Measurements from ENCODE around the gene TAF7. TPM values are rescaled to one million over a fixed set of nuclear protein-coding genes. Genes with fewer than 3 reads are reported as not detected.
"Not testable (repeated sequence)": the region's sequence is repeated elsewhere in the genome, so short reads cannot be mapped to it uniquely, and the experiment has no call there.

TAF7 gene
- total RNA-seq, 4 donors from 2014 or later, result 41.9 to 62.5 (median 50.3) TPM

DNA sequence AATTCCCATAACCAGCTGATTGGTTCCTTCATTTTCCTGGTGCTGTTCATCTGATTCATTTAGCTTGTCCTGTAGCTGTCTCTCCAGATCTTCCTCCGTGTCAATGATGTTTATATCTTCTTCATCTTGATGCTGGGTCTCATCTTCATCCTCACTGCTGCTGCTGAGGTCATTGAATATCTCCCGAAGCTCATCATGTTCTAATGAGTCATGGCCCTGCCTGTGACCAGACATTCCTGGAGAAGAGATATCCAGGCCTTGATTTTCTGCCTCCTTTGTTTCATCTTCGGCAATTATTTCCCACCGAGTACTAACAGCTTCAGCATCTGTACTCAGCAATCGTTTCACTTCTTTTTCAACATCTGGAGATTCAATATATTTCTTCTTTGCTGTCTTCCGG, 1.4 kb downstream of the TAF7 start:
- peaks cover 0 to 12% (median 4%) of the 10 kb centered on the region in 4 donors for H3K4me1 ChIP-seq
- in situ Hi-C loops (cut with MboI; ENCODE audit: low pct_ligation_motif_present in 1 of 4, low pct_unique_long_range_greater_than_20kb in 1 of 4, low sequenced_read_pairs in 3 of 4) (loop anchor here in 1 of 4 donors (25.0 kb wide), 1 partner anchor 243 kb away; no protein-coding TSS in a partner anchor), intact Hi-C loops (cut with DNase I; ENCODE audit: low total_unique reads) (no loop called here)
- WGBS, 2 donors (ENCODE audit: low coverage in 1 of 2), result 99 to 100% methylated on average over 6 of the region's 6 CpGs
- H3K27ac ChIP-seq, result no peak overlapping the region
- H3K27me3 ChIP-seq, result no peaks in the 10 kb centered on the region
- peaks cover 0 to 50% (median 22%) of the 10 kb centered on the region in 4 donors for H3K36me3 ChIP-seq
- peaks cover 66 to 76% of the 10 kb centered on the region in 2 donors for H3K9me3 ChIP-seq
- DNase-seq, result no peak
- H3K4me3 ChIP-seq, result peak overlapping the region in 1 of 4 donors; percentile 80
- TF ChIP-seq EP300 (IDR thresholded peaks at IDR 0.05; ENCODE audit: low read depth), result no peak
- TF ChIP-seq, protein P1, sequence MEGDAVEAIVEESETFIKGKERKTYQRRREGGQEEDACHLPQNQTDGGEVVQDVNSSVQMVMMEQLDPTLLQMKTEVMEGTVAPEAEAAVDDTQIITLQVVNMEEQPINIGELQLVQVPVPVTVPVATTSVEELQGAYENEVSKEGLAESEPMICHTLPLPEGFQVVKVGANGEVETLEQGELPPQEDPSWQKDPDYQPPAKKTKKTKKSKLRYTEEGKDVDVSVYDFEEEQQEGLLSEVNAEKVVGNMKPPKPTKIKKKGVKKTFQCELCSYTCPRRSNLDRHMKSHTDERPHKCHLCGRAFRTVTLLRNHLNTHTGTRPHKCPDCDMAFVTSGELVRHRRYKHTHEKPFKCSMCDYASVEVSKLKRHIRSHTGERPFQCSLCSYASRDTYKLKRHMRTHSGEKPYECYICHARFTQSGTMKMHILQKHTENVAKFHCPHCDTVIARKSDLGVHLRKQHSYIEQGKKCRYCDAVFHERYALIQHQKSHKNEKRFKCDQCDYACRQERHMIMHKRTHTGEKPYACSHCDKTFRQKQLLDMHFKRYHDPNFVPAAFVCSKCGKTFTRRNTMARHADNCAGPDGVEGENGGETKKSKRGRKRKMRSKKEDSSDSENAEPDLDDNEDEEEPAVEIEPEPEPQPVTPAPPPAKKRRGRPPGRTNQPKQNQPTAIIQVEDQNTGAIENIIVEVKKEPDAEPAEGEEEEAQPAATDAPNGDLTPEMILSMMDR (IDR thresholded peaks at IDR 0.05), result no peak
- no peak for TF ChIP-seq POLR2AphosphoS5 (IDR thresholded peaks at IDR 0.05)
- TF ChIP-seq POLR2A (IDR thresholded peaks at IDR 0.05), result no peak

DNA sequence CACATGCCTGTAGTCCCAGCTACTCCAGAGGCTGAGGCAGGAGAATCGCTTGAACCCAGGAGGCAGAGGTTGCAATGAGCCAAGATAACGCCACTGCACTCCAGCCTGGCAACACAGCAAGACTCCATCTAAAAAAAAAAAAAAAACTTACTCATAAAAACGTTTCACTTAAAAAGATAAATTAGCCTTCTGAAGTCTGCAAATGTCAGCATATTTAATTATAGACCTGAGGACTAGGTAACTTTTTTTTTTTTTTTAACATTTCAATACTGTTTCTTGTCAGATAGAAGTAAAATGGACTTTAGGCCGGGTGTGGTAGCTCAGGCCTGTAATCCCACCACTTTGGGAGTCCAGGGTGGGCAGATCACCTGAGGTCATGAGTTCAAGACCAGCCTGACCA, 3.6 kb downstream of the TAF7 start:
- H3K27me3 ChIP-seq; DNase-seq; H3K27ac ChIP-seq; H3K4me3 ChIP-seq; intact Hi-C loops (cut with DNase I; ENCODE audit: low total_unique reads): not testable (repeated sequence)
- H3K36me3 ChIP-seq, result peaks cover 0 to 64% (median 22%) of the 10 kb centered on the region in 4 donors
- 82 to 89% methylated on average over 3 to 4 of the region's 4 CpGs for WGBS, 2 donors (ENCODE audit: low coverage in 1 of 2)
- peaks cover 87 to 89% of the 10 kb centered on the region in 2 donors for H3K9me3 ChIP-seq
- in situ Hi-C loops (cut with MboI; ENCODE audit: low pct_ligation_motif_present in 1 of 4, low pct_unique_long_range_greater_than_20kb in 1 of 4, low sequenced_read_pairs in 3 of 4), result loop anchor here in 1 of 4 donors (25.0 kb wide), 1 partner anchor 245 kb away; no protein-coding TSS in a partner anchor
- H3K4me1 ChIP-seq, result peaks cover 0 to 12% (median 4%) of the 10 kb centered on the region in 4 donors

DNA sequence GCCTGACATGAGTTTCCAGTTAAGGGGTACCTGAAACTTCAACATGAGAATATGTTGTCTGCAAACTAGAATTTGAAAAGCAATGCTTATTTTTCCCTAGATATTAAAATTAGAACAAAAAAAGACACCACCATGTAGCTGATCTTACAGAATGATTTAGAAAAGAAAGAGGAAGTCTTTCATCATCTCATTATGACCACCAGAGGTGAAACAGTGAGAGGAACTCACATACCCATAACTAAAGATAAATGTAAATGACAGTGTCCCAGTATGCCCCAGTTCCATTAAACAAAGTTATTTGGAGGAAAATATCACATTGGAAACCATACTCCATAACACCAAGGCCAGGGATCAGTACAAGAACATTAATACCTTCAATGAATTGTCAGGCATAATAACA, 6.9 kb downstream of the TAF7 start:
- Histone ChIP-seq H3K9me3 (peaks cover 94 to 99% of the 10 kb centered on the region in 2 donors), H3K36me3 (peaks cover 0 to 51% (median 18%) of the 10 kb centered on the region in 4 donors), H3K27ac (no peak overlapping the region), H3K27me3 (no peaks in the 10 kb centered on the region), H3K4me1 (no peaks in the 10 kb centered on the region), H3K4me3 (no peak overlapping the region)
- DNase-seq, result no peak
- in situ Hi-C loops (cut with MboI; ENCODE audit: low pct_ligation_motif_present in 1 of 4, low pct_unique_long_range_greater_than_20kb in 1 of 4, low sequenced_read_pairs in 3 of 4) (loop anchor here in 1 of 4 donors (25.0 kb wide), 1 partner anchor 249 kb away; no protein-coding TSS in a partner anchor), intact Hi-C loops (cut with DNase I; ENCODE audit: low total_unique reads) (no loop called here)
- no peak for TF ChIP-seq POLR2AphosphoS5 (IDR thresholded peaks at IDR 0.05)
- TF ChIP-seq, protein P1 (IDR thresholded peaks at IDR 0.05), result no peak
- no peak for TF ChIP-seq POLR2A (IDR thresholded peaks at IDR 0.05)
- no peak for TF ChIP-seq EP300 (IDR thresholded peaks at IDR 0.05; ENCODE audit: low read depth)

DNA sequence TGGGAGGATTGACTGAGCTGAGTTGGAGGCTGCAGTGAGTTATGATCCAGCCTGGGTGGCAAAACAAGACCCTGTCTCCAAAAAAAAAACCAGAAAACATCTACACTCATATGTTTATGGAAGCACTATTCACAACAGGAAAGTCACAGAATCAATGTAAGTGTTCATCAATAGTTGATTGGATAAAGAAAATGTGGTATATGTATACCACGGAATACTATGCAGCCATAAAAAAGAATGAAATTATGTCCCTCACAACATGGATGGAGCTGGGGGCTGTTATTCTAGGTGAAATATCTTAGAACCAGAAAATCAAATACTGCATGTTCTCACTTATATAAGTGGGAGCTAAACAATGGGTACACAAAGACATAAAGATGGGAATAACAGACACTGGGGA, 14.0 kb downstream of the TAF7 start:
- Histone ChIP-seq H3K4me1 (no peaks in the 10 kb centered on the region), H3K36me3 (peaks cover 0 to 8% (median under 1%) of the 10 kb centered on the region in 4 donors), H3K4me3 (no peak overlapping the region), H3K27me3 (no peaks in the 10 kb centered on the region), H3K27ac (no peak overlapping the region), H3K9me3 (peaks cover 87 to 97% of the 10 kb centered on the region in 2 donors)
- intact Hi-C loops (cut with DNase I; ENCODE audit: low total_unique reads), result no loop called here
- in situ Hi-C loops (cut with MboI; ENCODE audit: low pct_ligation_motif_present in 1 of 4, low pct_unique_long_range_greater_than_20kb in 1 of 4, low sequenced_read_pairs in 3 of 4), result loop anchor here in 1 of 4 donors (25.0 kb wide), 1 partner anchor 256 kb away; no protein-coding TSS in a partner anchor
- TF ChIP-seq POLR2AphosphoS5 (IDR thresholded peaks at IDR 0.05) (no peak), EP300 (IDR thresholded peaks at IDR 0.05; ENCODE audit: low read depth) (no peak), POLR2A (IDR thresholded peaks at IDR 0.05) (no peak)
- TF ChIP-seq, protein P1 (IDR thresholded peaks at IDR 0.05), result no peak
- DNase-seq, result no peak
- WGBS, 2 donors (ENCODE audit: low coverage in 1 of 2), result 91 to 100% methylated on average over 1 of the region's 1 CpG

DNA sequence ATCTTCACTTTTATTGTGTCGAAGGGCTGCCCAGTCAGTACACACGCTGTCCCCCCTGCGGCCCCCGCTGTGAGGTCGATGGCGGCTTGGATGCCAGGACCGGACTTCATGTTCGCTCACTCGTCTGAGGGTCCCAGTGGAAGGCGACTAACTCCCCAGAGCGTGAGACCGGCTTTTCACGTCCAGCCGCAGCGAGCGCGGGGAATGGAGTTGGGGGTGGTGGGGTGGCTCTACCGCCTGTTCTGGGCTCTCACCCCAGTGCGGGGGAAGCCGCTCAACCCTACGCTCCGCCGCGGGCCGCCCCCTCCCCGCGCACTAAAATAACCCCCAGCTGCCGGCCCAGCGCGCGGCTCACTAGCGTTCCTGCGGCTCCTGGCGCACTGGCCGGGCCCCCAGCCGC, 16.8 kb downstream of the TAF7 start, which contains the start of gene SLC25A2:
Gene SLC25A2, minus strand, starts transcription at position 294 of the 400 bp plus-strand sequence. Its CDS starts 184 bp downstream, at position 110.
- in situ Hi-C loops (cut with MboI; ENCODE audit: low pct_ligation_motif_present in 1 of 4, low pct_unique_long_range_greater_than_20kb in 1 of 4, low sequenced_read_pairs in 3 of 4), result loop anchor here in 1 of 4 donors (25.0 kb wide), 1 partner anchor 259 kb away; no protein-coding TSS in a partner anchor
- no peaks in the 10 kb centered on the region for H3K27me3 ChIP-seq
- peaks cover 0 to 8% (median 0%) of the 10 kb centered on the region in 4 donors for H3K36me3 ChIP-seq
- intact Hi-C loops (cut with DNase I; ENCODE audit: low total_unique reads), result no loop called here
- 83% methylated on average over 35 of the region's 36 CpGs; no CpG with 5 or more reads in 1 of the 2 donors for WGBS, 2 donors (ENCODE audit: low coverage in 1 of 2)
- no peaks in the 10 kb centered on the region for H3K4me1 ChIP-seq
- no peak for DNase-seq
- no peak within 1 kb of the TSS for H3K4me3 ChIP-seq
- TF ChIP-seq POLR2A (IDR thresholded peaks at IDR 0.05) (no peak), EP300 (IDR thresholded peaks at IDR 0.05; ENCODE audit: low read depth) (no peak)
- TF ChIP-seq, protein P1 (IDR thresholded peaks at IDR 0.05), result no peak
- H3K9me3 ChIP-seq, result peaks cover 84 to 98% of the 10 kb centered on the region in 2 donors
- H3K27ac ChIP-seq, result no peak within 1 kb of the TSS
